Measurements from ENCODE around the gene CD209. TPM values are rescaled to one million over a fixed set of nuclear protein-coding genes. Genes with fewer than 3 reads are reported as not detected.

Gene CD209
- total and polyA plus RNA-seq, 4 donors, result 0.57 to 3.3 (median 1.8) TPM

- Histone ChIP-seq H3K9me3 (ENCODE audit: control insufficient read depth in 4 of 4, insufficient read depth in 3 of 4, low read length in 3 of 4) (peaks cover 0 to 1% (median 0%) of the 10 kb centered on the region in 4 donors), H3K4me1 (ENCODE audit: control insufficient read depth in 5 of 5, insufficient read depth in 5 of 5, low read length in 5 of 5) (no peaks in the 10 kb centered on the region), H3K4me3 (no peak overlapping the region), H3K27me3 (ENCODE audit: control insufficient read depth in 3 of 3, insufficient read depth in 3 of 3, low read length in 2 of 3) (peaks cover 0 to 4% (median 3%) of the 10 kb centered on the region in 3 donors), H3K36me3 (ENCODE audit: control insufficient read depth in 4 of 4, insufficient read depth in 4 of 4, low read length in 4 of 4) (no peaks in the 10 kb centered on the region), H3K9ac (ENCODE audit: insufficient read depth in 1 of 2, low read length in 2 of 2) (no peak overlapping the region), H3K27ac (ENCODE audit: low read depth in 1 of 2, low read length in 1 of 2) (no peak overlapping the region)
- ATAC-seq (ENCODE audit: insufficient read depth, low FRiP score), result no peak
- no peak for TF ChIP-seq CTCF (IDR thresholded peaks at IDR 0.05; ENCODE audit: control extremely low read depth, extremely low read depth)
- 94 to 96% methylated on average over 12 of the region's 12 CpGs for WGBS, 2 donors
- no peak for DNase-seq
Observed at GRCh38 chr19:7701049-7701653, 46.2 kb downstream of the CD209 start.

- peaks cover 0 to 4% (median 3%) of the 10 kb centered on the region in 3 donors for H3K27me3 ChIP-seq (ENCODE audit: control insufficient read depth in 3 of 3, insufficient read depth in 3 of 3, low read length in 2 of 3)
- TF ChIP-seq CTCF (IDR thresholded peaks at IDR 0.05; ENCODE audit: control extremely low read depth, extremely low read depth), result no peak
- ATAC-seq (ENCODE audit: insufficient read depth, low FRiP score) (no peak), DNase-seq (no peak)
- H3K9ac ChIP-seq (ENCODE audit: insufficient read depth in 1 of 2, low read length in 2 of 2), result no peak overlapping the region
- H3K9me3 ChIP-seq (ENCODE audit: control insufficient read depth in 4 of 4, insufficient read depth in 3 of 4, low read length in 3 of 4), result peaks cover 0 to 1% (median 0%) of the 10 kb centered on the region in 4 donors
- H3K27ac ChIP-seq (ENCODE audit: low read depth in 1 of 2, low read length in 1 of 2), result no peak overlapping the region
- no peaks in the 10 kb centered on the region for H3K36me3 ChIP-seq (ENCODE audit: control insufficient read depth in 4 of 4, insufficient read depth in 4 of 4, low read length in 4 of 4)
- no peak overlapping the region for H3K4me3 ChIP-seq
- no peaks in the 10 kb centered on the region for H3K4me1 ChIP-seq (ENCODE audit: control insufficient read depth in 5 of 5, insufficient read depth in 5 of 5, low read length in 5 of 5)
- 58 to 67% methylated on average over 15 of the region's 15 CpGs for WGBS, 2 donors
Observed at GRCh38 chr19:7699417-7700401, 47.6 kb downstream of the CD209 start.

GRCh38 chr19:7699003-7699402 is 48.3 kb downstream of the CD209 start:
- ATAC-seq (ENCODE audit: insufficient read depth, low FRiP score) (no peak), DNase-seq (no peak)
- H3K9ac ChIP-seq (ENCODE audit: insufficient read depth in 1 of 2, low read length in 2 of 2), result no peak overlapping the region
- peaks cover 0 to 1% (median 0%) of the 10 kb centered on the region in 4 donors for H3K9me3 ChIP-seq (ENCODE audit: control insufficient read depth in 4 of 4, insufficient read depth in 3 of 4, low read length in 3 of 4)
- H3K36me3 ChIP-seq (ENCODE audit: control insufficient read depth in 4 of 4, insufficient read depth in 4 of 4, low read length in 4 of 4), result no peaks in the 10 kb centered on the region
- no peak overlapping the region for H3K4me3 ChIP-seq
- 41 to 46% methylated on average over 2 of the region's 2 CpGs for WGBS, 2 donors
- no peak overlapping the region for H3K27ac ChIP-seq (ENCODE audit: low read depth in 1 of 2, low read length in 1 of 2)
- peaks cover 0 to 4% (median 3%) of the 10 kb centered on the region in 3 donors for H3K27me3 ChIP-seq (ENCODE audit: control insufficient read depth in 3 of 3, insufficient read depth in 3 of 3, low read length in 2 of 3)
- no peaks in the 10 kb centered on the region for H3K4me1 ChIP-seq (ENCODE audit: control insufficient read depth in 5 of 5, insufficient read depth in 5 of 5, low read length in 5 of 5)
- no peak for TF ChIP-seq CTCF (IDR thresholded peaks at IDR 0.05; ENCODE audit: control extremely low read depth, extremely low read depth)
